ENCODE data around the gene TEX36.

- TF ChIP-seq, protein P1, sequence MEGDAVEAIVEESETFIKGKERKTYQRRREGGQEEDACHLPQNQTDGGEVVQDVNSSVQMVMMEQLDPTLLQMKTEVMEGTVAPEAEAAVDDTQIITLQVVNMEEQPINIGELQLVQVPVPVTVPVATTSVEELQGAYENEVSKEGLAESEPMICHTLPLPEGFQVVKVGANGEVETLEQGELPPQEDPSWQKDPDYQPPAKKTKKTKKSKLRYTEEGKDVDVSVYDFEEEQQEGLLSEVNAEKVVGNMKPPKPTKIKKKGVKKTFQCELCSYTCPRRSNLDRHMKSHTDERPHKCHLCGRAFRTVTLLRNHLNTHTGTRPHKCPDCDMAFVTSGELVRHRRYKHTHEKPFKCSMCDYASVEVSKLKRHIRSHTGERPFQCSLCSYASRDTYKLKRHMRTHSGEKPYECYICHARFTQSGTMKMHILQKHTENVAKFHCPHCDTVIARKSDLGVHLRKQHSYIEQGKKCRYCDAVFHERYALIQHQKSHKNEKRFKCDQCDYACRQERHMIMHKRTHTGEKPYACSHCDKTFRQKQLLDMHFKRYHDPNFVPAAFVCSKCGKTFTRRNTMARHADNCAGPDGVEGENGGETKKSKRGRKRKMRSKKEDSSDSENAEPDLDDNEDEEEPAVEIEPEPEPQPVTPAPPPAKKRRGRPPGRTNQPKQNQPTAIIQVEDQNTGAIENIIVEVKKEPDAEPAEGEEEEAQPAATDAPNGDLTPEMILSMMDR (IDR thresholded peaks at IDR 0.05), result no peak
- no peak for TF ChIP-seq POLR2AphosphoS5 (IDR thresholded peaks at IDR 0.05; ENCODE audit: low read depth, low read length)
- no peak for TF ChIP-seq SIN3A (IDR thresholded peaks at IDR 0.05; ENCODE audit: borderline replicate concordance, insufficient read depth, low read depth, low read length)
- TF ChIP-seq, protein P2, sequence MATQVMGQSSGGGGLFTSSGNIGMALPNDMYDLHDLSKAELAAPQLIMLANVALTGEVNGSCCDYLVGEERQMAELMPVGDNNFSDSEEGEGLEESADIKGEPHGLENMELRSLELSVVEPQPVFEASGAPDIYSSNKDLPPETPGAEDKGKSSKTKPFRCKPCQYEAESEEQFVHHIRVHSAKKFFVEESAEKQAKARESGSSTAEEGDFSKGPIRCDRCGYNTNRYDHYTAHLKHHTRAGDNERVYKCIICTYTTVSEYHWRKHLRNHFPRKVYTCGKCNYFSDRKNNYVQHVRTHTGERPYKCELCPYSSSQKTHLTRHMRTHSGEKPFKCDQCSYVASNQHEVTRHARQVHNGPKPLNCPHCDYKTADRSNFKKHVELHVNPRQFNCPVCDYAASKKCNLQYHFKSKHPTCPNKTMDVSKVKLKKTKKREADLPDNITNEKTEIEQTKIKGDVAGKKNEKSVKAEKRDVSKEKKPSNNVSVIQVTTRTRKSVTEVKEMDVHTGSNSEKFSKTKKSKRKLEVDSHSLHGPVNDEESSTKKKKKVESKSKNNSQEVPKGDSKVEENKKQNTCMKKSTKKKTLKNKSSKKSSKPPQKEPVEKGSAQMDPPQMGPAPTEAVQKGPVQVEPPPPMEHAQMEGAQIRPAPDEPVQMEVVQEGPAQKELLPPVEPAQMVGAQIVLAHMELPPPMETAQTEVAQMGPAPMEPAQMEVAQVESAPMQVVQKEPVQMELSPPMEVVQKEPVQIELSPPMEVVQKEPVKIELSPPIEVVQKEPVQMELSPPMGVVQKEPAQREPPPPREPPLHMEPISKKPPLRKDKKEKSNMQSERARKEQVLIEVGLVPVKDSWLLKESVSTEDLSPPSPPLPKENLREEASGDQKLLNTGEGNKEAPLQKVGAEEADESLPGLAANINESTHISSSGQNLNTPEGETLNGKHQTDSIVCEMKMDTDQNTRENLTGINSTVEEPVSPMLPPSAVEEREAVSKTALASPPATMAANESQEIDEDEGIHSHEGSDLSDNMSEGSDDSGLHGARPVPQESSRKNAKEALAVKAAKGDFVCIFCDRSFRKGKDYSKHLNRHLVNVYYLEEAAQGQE (IDR thresholded peaks at IDR 0.05; ENCODE audit: insufficient read depth in 1 of 2, low read depth in 2 of 2, low read length in 1 of 2), result no peak
These were observed 76.5 kb downstream of the TEX36 start for GRCh38 chr10:125606414-125607010.
